ENCODE data around the gene ASTN2.

DNA sequence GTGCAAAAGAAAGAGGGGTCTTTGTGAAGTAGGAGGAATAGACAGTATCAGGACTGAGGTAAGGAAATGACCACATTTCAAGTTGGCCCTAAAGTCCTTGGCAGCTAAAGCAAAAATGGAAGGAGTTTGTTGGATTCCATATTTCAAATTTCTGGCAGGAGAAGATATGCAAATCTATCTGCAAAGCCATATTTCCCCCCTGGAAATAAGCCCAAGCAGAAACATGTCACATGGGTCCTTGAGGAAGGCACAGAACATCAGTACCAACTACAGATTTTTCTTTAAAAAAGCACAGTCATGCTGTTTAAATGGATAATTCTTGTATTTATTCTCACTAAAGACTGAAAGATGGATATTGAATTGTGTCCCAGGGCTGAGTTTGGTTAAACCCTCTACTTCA is 404.8 kb downstream of the ASTN2 start:
- TF ChIP-seq BHLHE40 (IDR thresholded peaks at IDR 0.05; ENCODE audit: low read length) (no peak), NR2C2 (CRISPR knock-in tag; IDR thresholded peaks at IDR 0.05) (no peak), NR2C2 (tag; IDR thresholded peaks at IDR 0.05) (no peak), TCF7L2 (IDR thresholded peaks at IDR 0.05; ENCODE audit: low read depth, low read length) (no peak), ZFP36 (IDR thresholded peaks at IDR 0.05; ENCODE audit: low read depth, low read length, partially characterized antibody) (no peak), ZNF282 (CRISPR knock-in tag; IDR thresholded peaks at IDR 0.05) (no peak), ZNF263 (CRISPR knock-in tag; IDR thresholded peaks at IDR 0.05; ENCODE audit: borderline replicate concordance) (no peak), NFIC (IDR thresholded peaks at IDR 0.05) (no peak), SMC3 (conservative IDR thresholded peaks at IDR 0.05; ENCODE audit: insufficient read depth, low read depth, low read length) (no peak), EP300 (IDR thresholded peaks at IDR 0.05; ENCODE audit: low read length) (no peak), BRCA1 (IDR thresholded peaks at IDR 0.05) (no peak), BRCA1 (CRISPR knock-in tag; IDR thresholded peaks at IDR 0.05) (no peak), TEAD2 (tag; IDR thresholded peaks at IDR 0.05) (no peak), ARID1B (IDR thresholded peaks at IDR 0.05) (no peak), FOXJ3 (CRISPR knock-in tag; IDR thresholded peaks at IDR 0.05) (no peak)
- TF ChIP-seq, protein P1, sequence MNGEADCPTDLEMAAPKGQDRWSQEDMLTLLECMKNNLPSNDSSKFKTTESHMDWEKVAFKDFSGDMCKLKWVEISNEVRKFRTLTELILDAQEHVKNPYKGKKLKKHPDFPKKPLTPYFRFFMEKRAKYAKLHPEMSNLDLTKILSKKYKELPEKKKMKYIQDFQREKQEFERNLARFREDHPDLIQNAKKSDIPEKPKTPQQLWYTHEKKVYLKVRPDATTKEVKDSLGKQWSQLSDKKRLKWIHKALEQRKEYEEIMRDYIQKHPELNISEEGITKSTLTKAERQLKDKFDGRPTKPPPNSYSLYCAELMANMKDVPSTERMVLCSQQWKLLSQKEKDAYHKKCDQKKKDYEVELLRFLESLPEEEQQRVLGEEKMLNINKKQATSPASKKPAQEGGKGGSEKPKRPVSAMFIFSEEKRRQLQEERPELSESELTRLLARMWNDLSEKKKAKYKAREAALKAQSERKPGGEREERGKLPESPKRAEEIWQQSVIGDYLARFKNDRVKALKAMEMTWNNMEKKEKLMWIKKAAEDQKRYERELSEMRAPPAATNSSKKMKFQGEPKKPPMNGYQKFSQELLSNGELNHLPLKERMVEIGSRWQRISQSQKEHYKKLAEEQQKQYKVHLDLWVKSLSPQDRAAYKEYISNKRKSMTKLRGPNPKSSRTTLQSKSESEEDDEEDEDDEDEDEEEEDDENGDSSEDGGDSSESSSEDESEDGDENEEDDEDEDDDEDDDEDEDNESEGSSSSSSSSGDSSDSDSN (IDR thresholded peaks at IDR 0.05; ENCODE audit: borderline replicate concordance in 1 of 2, low read depth in 2 of 2, low read length in 2 of 2) = no peak

All from K562 (cell line).